HCT116 (cell line): ENCODE results near the gene UBE2G2. TPM values are rescaled to one million over a fixed set of nuclear protein-coding genes. Genes with fewer than 3 reads are reported as not detected.

ENCODE experiments used
- ATAC-seq: fragments of 200-7000 bp; cut with Tn5 transposase; 2 replicates; pipeline ENCODE4 v1.9.1; 2020; ENCODE audit warnings: mild to moderate bottlenecking, moderate library complexity
- BruUV-seq: library from RNA; stranded (reverse); fragments of 400-500 nt; replicated peaks from 2 replicates; lab custom pipeline; 2021; lab: Mats Ljungman, UMichigan
- CTCF ChIA-PET: fragments of 300-600 bp; sonication (Branson Sonifier 250); formaldehyde crosslinking; loops from one replicate; lab custom pipeline; 2021; ENCODE audit warnings: antibody characterized with exemption; lab: Charles Lee
- POLR2A ChIA-PET: fragments of 300-600, 350-600 bp; sonication (Branson Sonifier 250); formaldehyde crosslinking; loops from one replicate; lab custom pipeline; 2021; ENCODE audit warnings: antibody characterized with exemption; lab: Charles Lee
- RAD21 ChIA-PET, 2 experiments: fragments of 300-600 bp; sonication (Branson Sonifier 250); formaldehyde crosslinking; loops; one replicate each; lab custom pipeline; 2023; ENCODE audit warnings: low total read pairs in 2 of 2; ENCODE audit not compliant: uncharacterized antibody in 2 of 2, unreplicated experiment in 2 of 2, low non-redundant PET in 1 of 2; lab: Charles Lee
- DNase-seq: peaks from one replicate; pipeline ENCODE4 v3.0.0-alpha.2; 2010; ENCODE audit warnings: low read depth, low spot score
- H2AFZ ChIP-seq: fragments of 200-600 bp; shearing (Covaris generic), sonication (generic); 2 replicates; pipeline ENCODE4 v1.6.1; 2017; ENCODE audit warnings: low read depth, mixed run types, mixed read lengths, antibody characterized with exemption, low read length; ENCODE audit not compliant: poor library complexity, severe bottlenecking
- H3K27ac ChIP-seq: 2 replicates; pipeline ENCODE4 v1.5.1; 2012; ENCODE audit warnings: low read depth, low read length
- H3K27me3 ChIP-seq: fragments of 200-600 bp; sonication (generic); 2 replicates; pipeline ENCODE4 v1.6.1; 2016; ENCODE audit warnings: mixed run types, low read length, mixed read lengths; ENCODE audit not compliant: insufficient read depth
- H3K36me3 ChIP-seq, 2 experiments: fragments of 200-500 bp in 1 of 2; fragments of 200-600 bp in 1 of 2; sonication (Bioruptor generic) in 1 of 2; sonication (generic) in 1 of 2; 2 replicates each; pipeline versions ENCODE4 v1.5.1 to v1.6.1; 2014 to 2016; ENCODE audit warnings: low read length in 2 of 2, inconsistent platforms in 1 of 2, mixed read lengths in 1 of 2, mixed run types in 1 of 2; ENCODE audit not compliant: insufficient read depth in 2 of 2, control insufficient read depth in 1 of 2
- H3K4me1 ChIP-seq, 2 experiments: fragments of 200-600 bp in 1 of 2; sonication (generic) in 1 of 2; 2 replicates each; pipeline versions ENCODE4 v1.5.1 to v1.6.1; 2012 to 2017; ENCODE audit warnings: low read length in 2 of 2, inconsistent platforms in 1 of 2, mild to moderate bottlenecking in 1 of 2, mixed read lengths in 1 of 2, mixed run types in 1 of 2, moderate library complexity in 1 of 2; ENCODE audit not compliant: insufficient read depth in 2 of 2, control insufficient read depth in 1 of 2
- H3K4me2 ChIP-seq: fragments of 200-600 bp; sonication (generic); 2 replicates; pipeline ENCODE4 v1.6.1; 2017; ENCODE audit warnings: mixed run types, low read length, mixed read lengths
- H3K4me3 ChIP-seq, 2 experiments: fragments of 200-600 bp in 1 of 2; sonication (generic) in 1 of 2; replicated peaks in 1 of 2; 2 replicates each; pipeline ENCODE4 v1.5.1; 2011 to 2016; ENCODE audit warnings: low read length in 2 of 2, control low read depth in 1 of 2, low read depth in 1 of 2, mild to moderate bottlenecking in 1 of 2, mixed read lengths in 1 of 2, mixed run types in 1 of 2
- H3K79me2 ChIP-seq: fragments of 200-600 bp; sonication (generic); 2 replicates; pipeline ENCODE4 v1.6.1; 2017; ENCODE audit warnings: mild to moderate bottlenecking, mixed run types, low read length, moderate library complexity, mixed read lengths; ENCODE audit not compliant: insufficient read depth
- H3K9ac ChIP-seq: fragments of 200-600 bp; sonication (generic); 2 replicates; pipeline ENCODE4 v1.6.1; 2016; ENCODE audit warnings: low read length, mixed read lengths
- H3K9me2 ChIP-seq: fragments of 200-600 bp; sonication (generic), shearing (Covaris generic); 2 replicates; pipeline ENCODE4 v1.6.1; 2017; ENCODE audit warnings: mixed run types, mild to moderate bottlenecking, moderate library complexity; ENCODE audit not compliant: insufficient read depth
- H3K9me3 ChIP-seq, 2 experiments: fragments of 200-500 bp in 1 of 2; fragments of 200-600 bp in 1 of 2; sonication (Bioruptor generic) in 1 of 2; sonication (generic) in 1 of 2; 2 replicates each; pipeline ENCODE4 v1.6.1; 2014 to 2017; ENCODE audit warnings: low read length in 2 of 2, mixed read lengths in 2 of 2, inconsistent platforms in 1 of 2, low read depth in 1 of 2, mild to moderate bottlenecking in 1 of 2, mixed run types in 1 of 2, moderate library complexity in 1 of 2; ENCODE audit not compliant: control insufficient read depth in 1 of 2, insufficient read depth in 1 of 2
- H4K20me1 ChIP-seq: fragments of 200-600 bp; sonication (generic), shearing (Covaris generic); 2 replicates; pipeline ENCODE4 v1.6.1; 2017; ENCODE audit warnings: mixed run types, mild to moderate bottlenecking, moderate library complexity; ENCODE audit not compliant: insufficient read depth
- CBX3 ChIP-seq: IDR thresholded peaks from 2 replicates; pipeline ENCODE4 v1.6.1; 2012; ENCODE audit warnings: low read depth
- EGR1 ChIP-seq: IDR thresholded peaks from 2 replicates; pipeline ENCODE4 v1.6.1; 2012; ENCODE audit warnings: low read depth
- ELF1 ChIP-seq: IDR thresholded peaks from 2 replicates; pipeline ENCODE4 v1.6.1; 2012; ENCODE audit warnings: low read depth, borderline replicate concordance
- FOSL1 ChIP-seq: IDR thresholded peaks from 2 replicates; pipeline ENCODE4 v1.6.1; 2012; ENCODE audit warnings: low read depth
- MAX ChIP-seq: IDR thresholded peaks from 2 replicates; pipeline ENCODE4 v1.6.1; 2012
- SIN3A ChIP-seq: IDR thresholded peaks from 2 replicates; pipeline ENCODE4 v1.6.1; 2012; ENCODE audit warnings: low read depth
- SRF ChIP-seq: IDR thresholded peaks from 2 replicates; pipeline ENCODE4 v1.6.1; 2012; ENCODE audit warnings: low read depth
- ZBTB33 ChIP-seq: IDR thresholded peaks from 2 replicates; pipeline ENCODE4 v1.6.1; 2011; ENCODE audit warnings: mild to moderate bottlenecking, low read length, moderate library complexity; ENCODE audit not compliant: insufficient replicate concordance; ENCODE audit errors: extremely low read depth
- ZFX ChIP-seq: fragments of 450-650 bp; IDR thresholded peaks from 2 replicates; pipeline ENCODE4 v1.6.1; 2017
- intact Hi-C: fragments of 100-400 bp; cut with micrococcal nuclease; formaldehyde crosslinking; loops from 2 replicates; pipeline ENCODE4 v1.10.0; 2022
- total RNA-seq: library from RNA; stranded (reverse); gene quantifications from one replicate; pipeline ENCODE4 v1.2.1, GENCODE V29; 2021; ENCODE audit not compliant: unreplicated experiment
- TF ChIP-seq, protein P1 (sequence below): IDR thresholded peaks from 2 replicates; pipeline ENCODE4 v1.6.1; 2012; ENCODE audit warnings: low read depth

UBE2G2 gene
- total RNA-seq, 1 experiment from 2014 or later: 86.5 TPM

- H3K9ac ChIP-seq: no peak overlapping the region
- H3K27me3 ChIP-seq: no peaks in the 10 kb centered on the region
- no peak for DNase-seq
- ATAC-seq: peak; percentile 53; the same call in 1 of the 2 replicates
- POLR2A ChIA-PET: no interaction called here
- intact Hi-C loops: no loop called here
- H3K9me2 ChIP-seq: no peaks in the 10 kb centered on the region
- H3K36me3 ChIP-seq: no peaks in the 10 kb centered on the region
- H3K9me3 ChIP-seq: no peaks in the 10 kb centered on the region
- CTCF ChIA-PET: no interaction called here
- H4K20me1 ChIP-seq: no peaks in the 10 kb centered on the region
- TF ChIP-seq EGR1 (no peak), ZFX (no peak), CBX3 (no peak), ELF1 (no peak), ZBTB33 (no peak), FOSL1 (no peak), SIN3A (no peak), MAX (no peak), SRF (no peak)
- TF ChIP-seq, protein P1, sequence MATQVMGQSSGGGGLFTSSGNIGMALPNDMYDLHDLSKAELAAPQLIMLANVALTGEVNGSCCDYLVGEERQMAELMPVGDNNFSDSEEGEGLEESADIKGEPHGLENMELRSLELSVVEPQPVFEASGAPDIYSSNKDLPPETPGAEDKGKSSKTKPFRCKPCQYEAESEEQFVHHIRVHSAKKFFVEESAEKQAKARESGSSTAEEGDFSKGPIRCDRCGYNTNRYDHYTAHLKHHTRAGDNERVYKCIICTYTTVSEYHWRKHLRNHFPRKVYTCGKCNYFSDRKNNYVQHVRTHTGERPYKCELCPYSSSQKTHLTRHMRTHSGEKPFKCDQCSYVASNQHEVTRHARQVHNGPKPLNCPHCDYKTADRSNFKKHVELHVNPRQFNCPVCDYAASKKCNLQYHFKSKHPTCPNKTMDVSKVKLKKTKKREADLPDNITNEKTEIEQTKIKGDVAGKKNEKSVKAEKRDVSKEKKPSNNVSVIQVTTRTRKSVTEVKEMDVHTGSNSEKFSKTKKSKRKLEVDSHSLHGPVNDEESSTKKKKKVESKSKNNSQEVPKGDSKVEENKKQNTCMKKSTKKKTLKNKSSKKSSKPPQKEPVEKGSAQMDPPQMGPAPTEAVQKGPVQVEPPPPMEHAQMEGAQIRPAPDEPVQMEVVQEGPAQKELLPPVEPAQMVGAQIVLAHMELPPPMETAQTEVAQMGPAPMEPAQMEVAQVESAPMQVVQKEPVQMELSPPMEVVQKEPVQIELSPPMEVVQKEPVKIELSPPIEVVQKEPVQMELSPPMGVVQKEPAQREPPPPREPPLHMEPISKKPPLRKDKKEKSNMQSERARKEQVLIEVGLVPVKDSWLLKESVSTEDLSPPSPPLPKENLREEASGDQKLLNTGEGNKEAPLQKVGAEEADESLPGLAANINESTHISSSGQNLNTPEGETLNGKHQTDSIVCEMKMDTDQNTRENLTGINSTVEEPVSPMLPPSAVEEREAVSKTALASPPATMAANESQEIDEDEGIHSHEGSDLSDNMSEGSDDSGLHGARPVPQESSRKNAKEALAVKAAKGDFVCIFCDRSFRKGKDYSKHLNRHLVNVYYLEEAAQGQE: no peak
- RAD21 ChIA-PET: no interaction called here
- H3K4me3 ChIP-seq: no peak overlapping the region
- no peak overlapping the region for H3K27ac ChIP-seq
- no TSS peak for BruUV-seq
- H3K4me1 ChIP-seq: peaks cover 2 to 10% of the 10 kb centered on the region in 2 experiments; a peak in 1 of 4 replicates
- 0 out of 2 replicates have a peak overlapping the region, but pooled peaks have one; percentile 7 for H3K4me2 ChIP-seq
- H3K79me2 ChIP-seq: no peaks in the 10 kb centered on the region
- H2AFZ ChIP-seq: no peak overlapping the region
Measured at GRCh38 chr21:44836666-44837471, 35.2 kb upstream of the UBE2G2 start.
